Prostate gland (tissue), 2 donors: Measurements from ENCODE around the gene OR2J1. TPM values are rescaled to one million over a fixed set of nuclear protein-coding genes. Genes with fewer than 3 reads are reported as not detected.

ENCODE experiments used
- total RNA-seq, 2 donors: library from RNA; depleted of rRNA; stranded (reverse); fragments of >200 nt; gene quantifications; one replicate each; pipeline ENCODE4 v1.1.0, GENCODE V29; 2016

OR2J1 gene
- total RNA-seq, 2 donors from 2014 or later = 0.68 TPM; not detected in 1

Other genes with a start within 250 kb of the OR2J1 start
- 10 to 100 TPM; 79.2 to 85.7 TPM for gene TRIM27, start 175.5 kb upstream of the OR2J1 start, total RNA-seq
- gene ZNF311, start 94.2 kb upstream of the OR2J1 start, total RNA-seq = 1 to 10 TPM; 1.9 to 4.3 TPM
- gene OR2W1, start 54.3 kb upstream of the OR2J1 start, total RNA-seq = not detected
- gene OR2B3, start 12.2 kb upstream of the OR2J1 start, total RNA-seq = not detected
- gene OR2J3, start 8.6 kb downstream of the OR2J1 start, total RNA-seq = under 1 TPM in 1 of 2 donors, not detected in 1; 0.09 TPM
- under 1 TPM in 1 of 2 donors, not detected in 1; 0.74 TPM for gene OR2J2, start 71.4 kb downstream of the OR2J1 start, total RNA-seq
- under 1 TPM in 1 of 2 donors, not detected in 1; 0.40 TPM for gene OR14J1, start 202.2 kb downstream of the OR2J1 start, total RNA-seq